ENCODE results near the gene CARD18.
"Not testable (repeated sequence)": the region's sequence is repeated elsewhere in the genome, so short reads cannot be mapped to it uniquely, and the experiment has no call there.

Gene CARD18

DNA sequence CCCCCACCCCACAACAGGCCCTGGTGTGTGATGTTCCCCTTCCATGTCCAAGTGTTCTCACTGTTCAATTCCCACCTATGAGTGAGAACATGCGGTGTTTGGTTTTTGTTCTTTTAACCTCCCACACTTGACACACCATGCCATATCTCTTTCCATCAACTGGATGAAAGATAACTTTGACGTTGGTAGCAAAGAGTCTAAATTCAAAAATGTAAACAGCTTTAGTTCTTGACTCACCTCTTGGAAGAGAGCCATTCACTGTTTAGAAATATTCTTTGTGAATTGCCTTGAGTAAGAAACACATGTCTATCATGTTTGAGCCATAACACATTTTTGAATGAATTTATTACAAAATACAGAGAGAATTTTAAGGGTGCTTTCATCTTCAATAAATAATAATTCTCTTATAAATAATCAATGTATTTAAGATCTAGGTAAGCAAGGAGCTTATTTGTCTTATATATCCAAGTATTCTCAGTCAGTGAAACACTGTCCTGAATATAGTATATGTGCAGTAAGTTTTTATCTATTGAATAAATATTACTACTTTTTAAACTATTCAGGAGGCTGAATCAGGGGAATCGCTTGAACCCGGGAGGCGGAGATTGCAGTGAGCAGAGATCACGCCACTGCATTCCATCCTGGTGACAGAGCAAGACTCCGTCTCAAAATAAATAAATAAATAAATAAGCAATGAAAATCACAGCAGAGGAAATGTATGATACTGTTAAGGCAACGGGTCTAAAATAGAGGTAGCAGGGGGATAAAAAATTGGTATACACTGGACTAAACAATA is 6.7 kb downstream of the CARD18 start:
- no peak for DNase-seq

DNA sequence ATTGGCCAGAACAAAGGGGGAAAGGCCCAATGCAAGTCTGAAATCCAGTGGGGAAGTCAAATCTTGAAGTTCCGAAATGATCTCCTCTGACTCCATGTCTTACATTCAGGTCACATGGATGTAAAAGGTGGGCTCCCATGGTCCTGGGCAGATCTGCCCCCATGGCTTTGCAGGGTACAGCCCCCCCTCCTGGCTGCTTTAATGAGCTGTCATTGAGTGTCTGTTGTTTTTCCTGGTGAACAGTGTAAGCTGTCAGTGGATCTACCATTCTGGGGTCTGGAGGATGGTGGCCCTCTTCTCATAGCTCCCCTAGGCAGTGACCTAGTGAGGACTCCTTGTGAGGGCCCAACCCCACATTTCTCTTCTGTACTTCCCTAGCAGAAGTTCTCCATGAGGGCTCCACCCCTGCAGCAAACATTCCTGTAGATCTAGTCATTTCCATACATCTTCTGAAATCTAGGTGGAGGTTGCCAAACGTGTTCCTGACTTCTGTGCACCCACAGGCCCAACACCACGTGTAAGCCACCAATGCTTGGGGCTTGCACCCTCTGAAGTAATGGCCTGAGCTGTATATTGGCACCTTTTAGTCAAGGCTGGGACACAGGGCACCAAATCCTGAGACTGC is 9.3 kb downstream of the CARD18 start:
- DNase-seq, result no peak

DNA sequence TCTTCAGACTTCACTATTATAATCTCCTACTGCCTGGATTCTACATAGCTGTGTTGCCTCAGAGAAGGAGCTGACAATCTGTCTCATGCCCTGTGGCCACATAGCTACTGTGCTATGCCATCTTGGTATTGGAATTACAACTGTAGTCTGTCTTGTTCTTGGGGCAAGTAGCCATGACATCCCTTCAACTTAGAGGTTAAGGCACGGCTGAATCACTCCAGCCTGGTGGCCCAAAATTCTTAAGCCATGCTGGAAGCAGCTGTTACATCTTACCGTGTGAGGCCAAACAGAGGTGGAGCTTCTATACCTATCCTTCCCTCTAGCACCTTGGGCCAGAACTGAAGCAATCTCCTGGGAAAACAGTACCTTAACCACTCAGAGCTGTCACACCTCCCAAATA is 14.8 kb downstream of the CARD18 start:
- DNase-seq, result no peak

DNA sequence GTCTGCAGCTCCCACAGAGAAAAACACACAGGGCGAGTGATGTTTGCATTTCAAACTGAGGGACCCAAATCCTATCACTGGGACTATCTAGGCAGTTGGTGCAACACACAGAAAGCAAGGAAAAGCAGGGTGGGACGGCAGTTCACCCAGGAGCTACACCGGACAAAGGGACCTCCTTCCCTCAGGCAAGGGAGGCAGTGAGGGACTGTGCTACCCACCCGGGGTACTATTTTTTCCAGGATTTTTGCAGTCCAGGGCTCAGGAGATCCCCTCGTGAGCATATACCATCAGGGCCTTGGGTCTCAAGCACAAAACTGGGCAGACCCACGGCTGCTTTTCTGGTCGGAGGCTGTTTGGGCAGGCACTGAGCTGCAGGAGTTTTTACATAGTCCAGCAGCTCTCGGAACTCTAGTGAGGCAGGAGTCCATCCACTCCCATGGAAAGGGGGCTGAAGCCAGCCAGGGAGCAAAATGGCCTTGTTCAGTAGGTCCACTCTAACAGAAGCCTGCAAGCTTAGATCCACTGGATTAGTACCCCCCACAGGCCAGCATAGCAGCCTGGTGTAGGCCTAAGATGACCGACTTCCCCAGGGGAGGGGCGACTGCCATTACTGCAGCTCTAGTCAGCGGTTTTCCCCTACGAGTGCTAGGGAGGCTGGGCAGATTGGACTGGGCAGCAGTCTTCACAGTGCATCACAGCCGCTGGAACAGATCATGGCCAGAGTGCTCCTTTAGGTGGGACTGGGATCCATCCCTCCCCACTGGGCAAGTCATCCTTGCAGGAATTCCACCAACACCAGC is 28.2 kb downstream of the CARD18 start:
- DNase-seq, result no peak

DNA sequence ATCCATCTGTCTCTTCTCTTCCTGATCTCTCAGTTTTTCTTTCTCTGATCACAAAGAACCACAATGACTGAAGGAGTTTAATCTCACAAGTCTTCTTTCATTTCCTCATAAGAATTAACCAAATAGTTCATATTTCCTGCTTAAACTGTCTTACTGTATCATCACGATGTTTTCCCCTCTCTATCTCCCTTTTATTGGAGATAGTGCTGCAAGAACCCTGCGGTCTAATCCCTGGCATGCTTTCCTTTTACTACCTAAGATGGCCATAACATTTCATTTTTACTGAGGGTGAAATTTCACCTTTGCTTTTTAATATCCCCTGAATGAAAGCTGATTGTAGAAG is 28.9 kb downstream of the CARD18 start:
- no peak for DNase-seq

DNA sequence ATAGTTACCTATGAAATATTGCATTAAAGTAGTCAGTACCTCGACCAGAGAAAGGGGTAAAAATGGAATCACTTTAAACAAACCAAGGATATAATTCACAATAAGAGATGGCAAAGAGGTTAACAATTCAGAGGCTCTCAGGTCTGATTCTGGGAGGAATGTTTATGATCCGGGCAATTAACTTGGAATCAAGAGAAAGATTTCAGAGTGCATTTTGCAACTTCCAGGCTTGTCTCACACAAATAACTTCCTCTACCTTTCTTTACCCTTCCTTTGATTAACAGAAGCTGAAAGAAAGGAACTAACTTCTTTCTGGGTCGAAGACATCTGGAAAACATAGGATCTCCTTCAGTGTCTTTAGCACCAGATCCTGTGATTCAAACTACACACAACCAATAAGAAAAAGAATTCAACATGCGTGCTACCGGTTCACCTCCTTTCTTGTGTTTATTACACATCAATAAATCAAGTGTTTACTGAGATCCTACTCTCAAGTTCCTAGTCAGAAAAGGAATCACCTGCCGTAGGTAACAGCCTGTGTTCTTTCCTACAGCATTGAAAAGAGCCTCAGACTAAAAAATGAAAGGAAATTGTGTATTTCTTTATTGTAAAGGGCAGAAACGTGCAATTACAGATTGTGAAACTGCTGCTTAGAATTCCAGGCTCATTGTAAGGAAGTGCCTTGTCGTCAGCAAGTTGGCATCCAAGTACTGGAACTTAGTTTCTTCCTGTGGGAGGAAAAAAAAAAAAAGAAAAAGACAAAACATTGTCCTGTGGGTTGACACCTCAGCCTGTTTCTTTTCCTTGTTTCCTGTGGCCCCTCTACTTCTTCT is 29.5 kb downstream of the CARD18 start:
- no peak for DNase-seq

DNA sequence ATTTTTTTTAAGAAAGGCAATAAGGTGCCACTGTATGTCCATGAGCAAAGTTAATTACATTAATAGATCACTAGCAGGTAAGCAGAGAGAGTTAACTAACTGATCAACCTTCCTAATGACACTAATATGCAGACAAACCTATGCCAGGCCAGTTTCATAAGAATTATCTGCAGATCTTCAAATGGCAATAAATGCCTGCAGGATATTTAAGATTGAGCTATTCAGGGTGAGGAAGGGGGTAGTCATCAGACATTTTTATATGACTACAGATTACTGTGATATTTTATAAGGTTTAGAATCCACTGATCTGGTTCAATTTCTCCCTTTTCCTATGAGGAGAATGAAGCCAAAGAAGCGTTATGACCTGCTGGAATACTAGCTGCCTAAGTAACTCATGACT is 30.2 kb downstream of the CARD18 start:
- DNase-seq, result no peak

DNA sequence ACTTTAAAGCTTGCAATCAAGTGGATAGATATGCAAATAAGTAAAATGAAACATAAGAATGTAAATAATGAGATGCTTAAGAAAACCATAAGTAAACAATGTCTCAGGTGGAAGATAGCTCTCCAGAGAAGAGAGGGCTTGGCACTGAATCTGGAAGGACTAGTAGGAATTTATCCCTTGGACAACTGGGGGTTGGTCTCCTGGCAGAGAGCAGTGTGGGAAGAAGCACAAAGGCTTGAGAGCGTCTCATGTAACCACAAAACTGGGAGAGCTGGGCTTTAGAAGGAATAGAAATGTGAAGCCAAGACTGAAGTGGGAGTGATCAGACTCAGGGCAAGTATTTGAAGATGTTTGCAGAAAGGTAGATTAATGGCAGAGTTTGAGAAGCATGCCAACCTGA is 31.3 kb downstream of the CARD18 start:
- no peak for DNase-seq

DNA sequence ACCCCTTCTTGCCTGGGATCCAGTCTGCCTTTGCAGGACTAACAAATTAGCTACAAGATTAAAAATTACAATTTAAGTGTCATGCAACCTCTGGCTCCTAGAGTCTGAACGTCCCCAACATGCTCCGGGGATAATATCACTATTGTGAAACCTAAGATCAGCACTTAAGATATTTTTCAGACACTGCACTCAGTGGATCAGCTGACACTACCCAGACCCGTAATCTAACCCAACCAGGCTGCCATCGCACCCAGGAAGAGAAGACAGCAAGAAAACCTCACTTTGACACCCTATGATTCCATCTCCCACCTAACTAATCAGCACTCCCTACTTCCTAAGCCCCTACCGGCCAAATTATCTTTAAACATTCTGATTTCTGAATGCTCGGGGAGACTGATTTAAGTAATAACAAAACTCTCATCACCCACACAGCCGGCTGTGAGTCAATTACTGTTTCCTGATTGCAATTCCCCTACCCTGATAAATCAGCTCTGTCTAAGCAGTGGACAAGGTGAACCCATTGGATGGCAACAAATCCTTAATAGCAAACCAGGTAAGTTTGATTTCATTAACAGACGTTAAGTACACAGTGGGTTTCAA is 32.2 kb downstream of the CARD18 start:
- not testable (repeated sequence) for DNase-seq

DNA sequence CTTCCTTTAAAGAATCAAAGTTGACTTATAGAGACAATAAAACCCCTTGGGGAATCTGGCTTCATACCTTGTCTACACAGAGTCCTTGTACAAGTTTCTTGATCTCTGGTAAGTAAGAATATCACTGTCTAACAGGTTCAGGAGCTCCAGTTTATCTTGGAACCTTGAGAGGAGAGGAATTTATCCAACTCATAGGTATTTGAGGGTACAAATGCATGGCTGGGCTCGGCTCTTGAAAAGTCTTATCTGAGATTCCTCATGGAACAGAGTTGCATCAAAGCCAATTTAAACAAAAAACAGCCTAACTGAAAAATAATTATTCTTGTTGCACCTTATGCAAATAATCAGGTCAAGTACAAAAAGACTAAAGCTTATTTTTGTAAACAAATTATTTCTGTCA is 33.4 kb downstream of the CARD18 start:
- no peak for DNase-seq

DNA sequence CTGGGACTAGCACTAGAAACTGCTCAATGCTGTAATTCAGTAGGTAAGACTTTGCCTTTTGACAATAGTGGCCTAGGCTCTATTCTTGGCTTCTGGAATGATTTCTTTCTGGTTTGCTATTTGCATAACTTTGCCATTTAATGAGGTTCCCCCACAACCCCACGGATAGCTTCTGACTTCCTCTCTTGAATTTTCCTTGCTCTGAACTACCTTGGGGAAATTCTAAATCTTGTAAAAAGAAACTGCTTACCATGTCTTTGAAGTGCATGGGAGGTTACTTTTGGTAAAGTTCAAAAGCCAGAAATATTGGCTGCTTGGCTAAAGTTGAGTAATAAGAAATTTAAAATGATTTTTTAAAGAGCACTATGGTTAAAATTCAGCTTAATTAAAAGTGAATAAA is 35.3 kb downstream of the CARD18 start:
- no peak for DNase-seq

DNA sequence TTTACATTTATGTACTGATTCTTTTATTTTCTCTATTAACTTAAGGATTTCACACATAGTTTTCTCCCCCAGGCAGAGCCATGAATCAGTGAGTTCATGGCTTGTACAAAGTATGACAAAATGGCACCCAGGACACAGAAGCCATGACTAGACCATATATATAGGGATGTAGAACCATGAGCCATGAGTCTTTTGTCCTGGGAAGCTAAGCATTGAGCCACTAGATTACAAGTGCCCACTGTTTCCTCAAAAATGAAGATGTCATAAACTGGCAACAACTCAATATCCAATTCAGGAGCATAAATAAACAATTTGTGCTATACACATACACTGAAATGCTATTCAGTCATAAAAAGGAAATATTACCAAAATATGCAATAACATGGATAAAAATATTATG is 36.2 kb downstream of the CARD18 start:
- no peak for DNase-seq

DNA sequence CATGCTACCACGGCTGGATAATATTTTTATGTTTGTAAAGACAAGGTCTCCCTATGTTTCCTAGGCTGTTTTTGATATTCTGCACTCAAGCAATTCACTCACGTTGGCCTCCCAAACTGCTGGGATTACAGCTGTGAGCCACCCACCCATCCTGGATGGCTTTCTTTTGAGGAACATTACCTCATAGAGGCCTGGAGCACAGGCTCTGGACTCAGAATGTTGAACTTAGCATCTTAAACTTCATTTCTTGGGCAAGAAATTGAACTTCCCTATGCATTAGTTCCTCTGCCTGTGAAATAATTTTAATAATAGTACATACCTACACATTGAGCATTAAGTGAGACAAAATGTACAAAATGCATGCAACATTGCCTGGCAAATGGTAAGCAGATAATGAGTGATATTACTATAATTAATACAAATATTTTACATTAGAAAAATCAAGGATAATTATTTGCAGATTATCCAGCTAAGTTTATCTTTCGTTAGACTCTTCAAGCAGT is 37.4 kb downstream of the CARD18 start:
- DNase-seq, result not testable (repeated sequence)

DNA sequence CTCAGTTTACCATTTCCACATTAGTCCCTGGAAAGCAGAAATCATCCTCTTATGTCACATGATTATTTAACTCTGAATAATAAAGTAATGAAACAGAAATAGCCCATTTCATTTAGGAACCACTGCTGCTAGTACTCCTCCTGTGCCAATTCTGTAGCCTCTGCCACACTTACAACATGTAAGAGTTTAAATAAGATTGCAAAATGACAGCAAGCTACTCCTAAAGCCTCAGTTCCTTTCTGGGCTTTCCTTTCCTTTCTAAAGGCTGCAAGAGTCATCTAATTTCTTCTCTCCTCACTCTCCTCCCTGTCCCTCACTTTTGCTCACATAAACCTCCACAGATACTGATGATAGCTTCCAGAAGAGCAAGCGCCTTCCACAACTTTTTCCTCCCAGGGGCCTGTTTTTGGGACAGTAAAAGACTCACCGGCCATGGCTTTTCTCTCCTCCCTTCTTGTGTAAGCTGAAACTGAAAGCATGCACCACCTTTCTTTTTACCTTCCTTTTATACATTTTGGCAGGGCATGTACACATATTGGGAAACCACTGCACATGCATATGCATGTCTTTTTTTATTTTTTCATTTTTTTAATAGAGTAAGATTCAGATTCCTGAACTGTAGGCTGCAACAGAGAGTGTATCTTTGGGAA is 38.5 kb downstream of the CARD18 start:
- no peak for DNase-seq

DNA sequence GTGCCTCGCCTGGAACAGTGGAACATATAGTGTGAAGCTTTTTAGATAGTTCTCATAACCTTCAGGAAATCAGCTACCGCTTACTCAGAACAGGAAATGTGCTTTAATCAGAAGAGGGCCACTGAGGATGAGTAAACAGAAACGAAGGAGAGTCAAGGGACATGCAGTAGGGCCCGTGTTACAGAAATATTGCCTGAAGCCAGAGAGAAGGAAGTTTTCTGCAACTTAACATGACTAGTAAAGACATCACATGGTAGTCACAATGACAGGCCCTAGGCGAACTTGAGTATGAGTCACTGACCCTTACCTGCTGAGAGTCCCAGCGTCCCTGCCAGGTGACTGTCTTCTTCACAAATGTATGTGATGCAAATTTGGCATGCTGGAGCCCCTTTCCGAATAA is 39.4 kb downstream of the CARD18 start:
- no peak for DNase-seq

DNA sequence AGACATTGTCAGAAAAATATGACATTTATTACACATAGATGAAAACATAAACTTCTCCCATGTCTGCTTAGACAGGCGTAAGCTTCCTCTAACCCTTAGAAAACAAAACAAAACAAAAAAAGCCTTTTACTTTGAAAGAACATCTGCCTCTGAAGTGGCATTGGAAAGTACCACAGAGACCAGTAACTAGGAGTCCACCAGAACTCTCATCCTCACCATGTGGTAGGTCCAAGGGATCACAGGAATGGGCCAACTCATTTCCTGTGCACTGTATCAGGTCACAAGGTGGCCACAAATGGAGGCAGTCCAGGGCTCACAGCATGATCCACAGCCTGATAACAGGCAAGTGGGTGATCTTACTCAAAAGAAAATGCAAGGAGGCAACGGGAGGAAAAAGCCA is 40.0 kb downstream of the CARD18 start:
- not testable (repeated sequence) for DNase-seq

DNA sequence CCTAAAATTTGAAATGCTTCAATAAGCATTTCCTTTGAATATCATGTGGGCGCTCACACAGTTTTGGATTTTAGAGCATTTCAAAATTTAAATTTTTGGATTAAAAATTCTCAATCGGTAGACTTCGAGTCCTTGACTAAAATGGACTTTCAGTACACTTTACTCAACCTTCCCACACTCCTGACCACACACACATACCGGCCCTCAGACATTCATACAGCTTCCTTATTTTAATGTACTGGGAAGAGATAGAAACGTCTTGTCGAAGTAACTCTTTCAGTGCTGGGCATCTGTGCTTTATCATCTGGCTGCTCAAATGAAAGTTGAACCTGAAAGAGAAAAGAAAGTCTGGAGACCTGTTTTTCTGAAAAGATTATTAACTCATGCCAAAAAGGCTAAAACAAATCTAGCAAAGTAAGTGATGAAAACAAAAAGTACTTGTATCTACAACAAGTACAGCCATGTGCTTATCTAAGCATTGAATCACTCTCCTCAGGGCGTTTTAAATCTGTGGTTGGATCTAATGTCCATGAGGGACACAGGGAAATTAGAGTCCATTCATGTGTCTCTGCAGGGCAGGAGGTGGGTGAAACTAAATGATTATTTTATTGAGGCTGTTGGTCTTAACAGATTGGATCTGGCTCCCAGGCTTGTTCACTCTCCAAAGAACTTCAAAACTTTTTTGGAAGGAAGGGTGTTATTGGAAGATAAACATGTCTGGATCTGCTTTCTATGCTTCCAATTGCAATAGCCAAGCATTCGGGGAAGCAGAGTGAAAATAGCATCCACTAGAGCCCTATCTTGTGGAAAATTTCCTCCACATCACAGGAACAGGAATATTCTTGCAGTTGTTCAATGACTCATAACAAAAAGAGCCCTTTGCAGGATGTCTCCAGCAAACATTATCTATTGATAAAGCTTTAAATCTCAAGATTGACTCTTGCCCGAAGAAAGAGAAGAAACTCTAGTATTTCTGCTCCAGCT is 47.0 kb downstream of the CARD18 start:
- DNase-seq, result no peak

Measured in activated CD4-positive, CD25-positive, alpha-beta regulatory T cell (primary cell).